NOMO-1 (cell line): ENCODE results near the gene EDAR.

ENCODE experiments used
- DNase-seq, 2 experiments: peaks; one replicate each; lab custom pipeline; 2025; ENCODE audit not compliant: unreplicated experiment in 2 of 2; lab: John Stamatoyannopoulos, UW

Gene EDAR

DNA sequence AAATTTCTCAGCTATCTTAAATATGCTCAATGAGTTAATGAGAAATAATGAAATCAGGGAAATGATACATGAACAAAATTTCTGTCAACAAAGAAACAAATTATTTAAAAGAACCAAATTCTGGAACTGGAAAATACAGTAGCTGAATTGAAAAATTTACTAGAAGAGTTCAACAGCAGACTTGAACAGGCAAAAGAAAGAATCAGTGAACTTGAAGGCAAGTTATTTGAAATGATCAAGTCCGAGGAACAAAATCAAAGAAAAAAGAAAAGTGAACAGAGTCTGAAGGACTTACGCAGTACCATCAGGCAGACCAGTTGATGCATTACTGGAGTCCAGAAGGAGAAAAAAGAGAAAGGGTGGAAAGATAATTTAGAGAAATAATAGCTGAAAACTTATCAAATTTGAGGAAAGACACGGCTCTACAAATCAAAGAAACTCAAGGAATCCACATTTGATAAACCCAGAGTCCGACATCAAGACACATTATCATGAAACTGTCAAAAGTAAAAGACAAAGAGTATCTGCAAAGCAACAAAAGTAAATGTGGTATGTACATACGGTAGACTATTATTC is 118.9 kb downstream of the EDAR start:
- no peak for DNase-seq

DNA sequence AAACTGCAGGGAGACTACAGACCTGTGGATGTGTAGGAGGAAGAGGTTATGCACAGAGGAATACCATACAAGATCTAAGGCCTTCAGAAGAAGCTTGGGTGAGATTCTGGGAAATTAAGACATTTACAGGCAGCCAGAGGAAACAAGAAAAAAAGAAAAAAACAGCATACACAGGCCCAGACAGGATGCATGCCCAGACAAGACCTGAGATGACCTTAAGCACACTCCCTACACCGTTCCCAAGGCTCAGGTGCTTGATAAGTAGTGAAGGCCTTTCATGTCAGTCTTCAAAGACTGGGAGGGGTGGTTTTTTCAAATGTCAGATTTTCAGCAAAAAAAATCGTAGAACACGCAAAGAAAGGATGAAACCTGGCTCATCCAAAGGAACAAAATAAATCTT is 119.5 kb downstream of the EDAR start:
- no peak for DNase-seq

DNA sequence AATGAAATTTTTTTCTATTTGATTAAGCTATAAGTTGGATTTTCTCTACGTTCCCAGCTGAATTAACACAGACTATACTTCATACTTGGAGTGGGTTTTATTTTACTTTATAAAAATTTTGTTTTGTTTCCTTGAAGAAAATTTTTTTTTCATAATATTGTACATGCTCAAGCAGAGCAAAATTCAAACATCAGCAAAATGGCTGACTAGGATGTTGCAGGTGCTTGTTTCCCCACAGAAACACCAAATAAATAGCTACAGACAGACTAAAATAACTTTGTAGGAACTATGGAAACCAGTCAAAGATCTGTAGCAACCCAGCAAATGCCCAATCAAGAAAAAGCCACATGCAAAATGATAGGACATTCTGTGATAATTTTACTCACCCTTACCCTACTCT is 120.1 kb downstream of the EDAR start:
- DNase-seq, result no peak

DNA sequence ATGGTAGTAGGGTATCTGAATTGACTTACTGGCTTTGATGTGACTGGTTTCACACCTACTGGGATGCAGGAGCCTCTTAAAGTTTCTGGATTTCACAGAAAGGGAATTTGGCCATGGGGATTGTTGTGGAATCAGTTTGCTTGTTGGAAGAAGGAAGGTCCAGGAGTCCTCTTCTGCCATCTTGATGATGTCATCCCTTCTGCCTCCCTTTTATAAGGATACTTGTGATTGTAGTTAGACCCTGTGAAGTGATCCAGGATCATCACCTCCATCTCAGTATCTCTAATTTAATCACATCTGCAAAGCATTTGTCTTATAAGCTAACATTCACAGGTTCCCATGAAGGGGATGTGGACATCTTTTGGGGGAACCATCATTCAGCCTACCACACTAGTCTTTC is 123.0 kb downstream of the EDAR start:
- DNase-seq, result no peak

DNA sequence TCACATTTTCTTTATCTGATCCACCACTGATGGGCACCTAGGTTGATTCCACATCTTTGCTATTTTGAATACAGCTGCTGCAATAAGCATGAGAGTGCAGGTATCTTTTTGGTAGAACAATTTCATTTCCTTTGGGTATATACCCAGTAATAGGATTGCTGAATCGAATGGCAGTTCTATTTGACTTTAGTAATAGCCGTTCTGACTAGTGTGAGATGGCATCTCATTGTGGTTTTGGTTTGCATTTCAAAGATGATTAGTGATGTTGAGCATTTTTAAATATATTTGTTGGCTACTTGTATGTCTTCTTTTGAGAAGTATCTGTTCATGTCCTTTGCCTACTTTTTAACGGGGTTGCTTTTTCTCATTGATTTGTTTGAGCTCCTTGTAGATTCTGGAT is 130.1 kb downstream of the EDAR start:
- no peak for DNase-seq

DNA sequence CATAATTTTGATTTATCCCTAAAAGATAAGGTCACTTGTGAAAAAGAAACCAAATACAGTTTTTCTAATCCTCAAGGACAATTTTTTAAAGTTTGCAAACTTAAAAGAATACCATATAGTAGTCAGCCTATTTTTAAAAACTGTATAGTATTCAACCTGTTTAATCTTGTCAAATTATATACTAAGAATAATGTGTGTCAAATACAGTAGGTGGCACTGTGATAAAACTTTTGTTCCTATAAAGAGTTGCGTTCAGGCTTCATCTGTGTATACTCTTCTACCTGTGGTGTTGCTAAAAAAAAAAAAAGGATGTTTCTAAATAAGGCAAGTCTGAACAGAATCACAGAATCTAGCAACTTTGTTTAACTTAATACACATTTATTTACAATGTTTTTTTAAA is 133.8 kb downstream of the EDAR start:
- DNase-seq, result no peak

DNA sequence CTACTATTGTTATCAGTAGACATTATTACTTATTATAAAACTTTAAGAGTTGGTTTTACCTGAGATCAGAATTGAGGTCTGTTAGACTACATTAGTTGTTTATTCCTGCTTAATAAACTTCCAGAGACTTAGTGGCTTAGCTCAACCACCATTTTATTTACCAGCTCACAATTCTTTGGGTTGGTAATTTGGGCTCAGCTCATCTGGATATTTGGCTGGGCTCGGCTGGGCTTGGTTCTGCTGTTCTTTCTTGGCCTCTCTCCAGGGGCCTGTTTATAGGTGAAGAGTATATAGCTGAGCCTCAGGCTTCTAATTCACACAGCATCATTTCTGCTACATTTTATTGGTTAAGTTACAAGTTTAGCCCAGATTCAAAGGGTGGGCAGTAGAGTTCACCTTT is 134.5 kb downstream of the EDAR start:
- no peak for DNase-seq

DNA sequence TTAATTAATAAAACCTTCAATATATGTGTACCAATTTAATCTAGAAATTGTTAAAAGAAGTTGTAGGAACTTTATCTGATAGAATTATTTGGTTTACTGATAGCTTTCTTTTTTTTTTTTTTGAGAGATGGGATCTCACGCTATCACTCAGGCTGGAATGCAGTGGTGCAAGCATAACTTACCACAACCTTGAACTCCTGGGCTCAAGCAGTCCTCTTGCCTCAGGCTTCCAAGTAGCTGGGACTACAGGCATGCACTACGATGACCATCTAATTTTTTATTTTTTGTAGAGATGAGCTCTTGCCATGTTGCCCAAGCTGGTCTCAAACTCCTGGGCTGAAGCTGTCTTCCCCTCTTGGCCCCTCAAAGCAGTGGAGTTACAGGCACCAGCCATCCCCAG is 135.6 kb downstream of the EDAR start:
- DNase-seq, result no peak

DNA sequence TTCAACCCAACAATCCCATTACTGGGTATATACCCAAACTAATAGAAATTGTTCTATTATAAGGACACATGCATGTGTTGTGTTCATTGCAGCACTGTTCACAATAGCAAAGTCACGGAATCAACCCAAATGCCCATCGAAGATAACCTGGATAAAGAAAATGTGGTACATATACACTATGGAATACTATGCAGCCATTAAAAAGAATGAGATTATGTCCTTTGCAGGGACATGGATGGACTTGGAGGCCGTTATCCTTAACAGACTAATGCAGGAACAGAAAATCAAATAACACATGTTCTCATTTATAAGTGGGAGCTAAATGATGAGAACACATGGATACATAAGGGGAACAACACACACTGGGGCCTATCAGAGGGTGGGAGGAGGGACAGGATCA is 136.6 kb downstream of the EDAR start:
- no peak for DNase-seq

DNA sequence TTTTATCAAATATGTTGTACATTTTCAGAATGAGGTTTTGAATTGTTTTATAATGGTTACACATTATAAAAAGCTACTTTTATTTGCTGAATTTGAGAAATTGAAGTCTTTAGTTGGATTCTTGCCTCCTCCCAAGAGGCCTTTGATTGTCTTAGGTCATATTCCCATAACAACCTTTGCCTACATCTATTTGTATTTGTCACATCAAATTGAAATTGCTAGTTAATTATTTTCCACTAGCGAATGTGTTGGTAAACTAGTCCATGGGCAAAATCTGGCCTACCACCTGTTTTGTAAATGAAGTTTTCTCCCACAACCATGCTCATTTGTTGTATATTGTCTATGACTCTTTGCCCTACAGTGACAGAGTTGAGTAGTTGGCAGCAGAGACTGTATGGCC is 142.0 kb downstream of the EDAR start:
- no peak for DNase-seq

DNA sequence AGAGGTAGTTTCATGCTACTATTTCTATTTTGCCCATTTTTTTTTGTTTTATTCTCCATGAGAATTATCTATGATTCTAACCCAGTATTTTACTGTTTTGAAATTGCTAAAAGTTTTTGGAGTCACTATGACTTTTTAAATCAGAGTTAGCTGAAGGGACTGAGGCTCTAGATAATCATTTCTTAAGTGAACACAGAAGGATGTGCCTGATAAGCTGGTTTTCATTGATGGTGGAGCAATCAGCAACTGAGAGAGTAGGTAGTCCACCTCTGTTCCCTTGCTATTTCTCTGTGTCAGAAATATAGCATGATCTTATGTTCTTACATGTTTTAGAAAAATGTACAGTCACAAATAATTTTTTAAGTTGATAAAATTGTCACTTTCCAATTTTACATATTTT is 143.1 kb downstream of the EDAR start:
- no peak for DNase-seq
